ENCODE results near the gene MOAP1. TPM values are rescaled to one million over a fixed set of nuclear protein-coding genes. Genes with fewer than 3 reads are reported as not detected.
A peak's percentile ranks its signal among the peaks of the same experiment; 100 is the strongest.

Gene MOAP1
- total RNA-seq, 1 donor from 2014 or later: 27.1 TPM

- Mint-ChIP-seq H3K36me3 (ENCODE audit: unreplicated experiment) (peaks cover 2% of the 10 kb centered on the region), H3K9me3 (ENCODE audit: unreplicated experiment) (no peaks in the 10 kb centered on the region), H3K27me3 (ENCODE audit: unreplicated experiment) (no peaks in the 10 kb centered on the region), H3K4me1 (ENCODE audit: unreplicated experiment) (no peaks in the 10 kb centered on the region), H3K4me3 (ENCODE audit: unreplicated experiment) (no peak overlapping the region), H3K27ac (ENCODE audit: unreplicated experiment) (no peak overlapping the region)
- DNase-seq (ENCODE audit: extremely low spot score, unreplicated experiment): no peak
- TF ChIP-seq CTCF (IDR thresholded peaks at IDR 0.05): no peak
Measured at GRCh38 chr14:93199031-93199430, 14.3 kb upstream of the MOAP1 start.

- DNase-seq (ENCODE audit: extremely low spot score, unreplicated experiment): no peak
- peaks cover 2% of the 10 kb centered on the region for H3K36me3 Mint-ChIP-seq (ENCODE audit: unreplicated experiment)
- H3K4me3 Mint-ChIP-seq (ENCODE audit: unreplicated experiment): no peak overlapping the region
- no peak overlapping the region for H3K27ac Mint-ChIP-seq (ENCODE audit: unreplicated experiment)
- TF ChIP-seq CTCF (IDR thresholded peaks at IDR 0.05): no peak
- no peaks in the 10 kb centered on the region for H3K4me1 Mint-ChIP-seq (ENCODE audit: unreplicated experiment)
- H3K9me3 Mint-ChIP-seq (ENCODE audit: unreplicated experiment): no peaks in the 10 kb centered on the region
- no peaks in the 10 kb centered on the region for H3K27me3 Mint-ChIP-seq (ENCODE audit: unreplicated experiment)
Measured at GRCh38 chr14:93195316-93195999, 10.8 kb upstream of the MOAP1 start.

- DNase-seq (ENCODE audit: extremely low spot score, unreplicated experiment): no peak
- Mint-ChIP-seq H3K9me3 (ENCODE audit: unreplicated experiment) (no peaks in the 10 kb centered on the region), H3K27ac (ENCODE audit: unreplicated experiment) (no peak overlapping the region), H3K27me3 (ENCODE audit: unreplicated experiment) (no peaks in the 10 kb centered on the region), H3K4me1 (ENCODE audit: unreplicated experiment) (peaks cover 20% of the 10 kb centered on the region), H3K4me3 (ENCODE audit: unreplicated experiment) (no peak overlapping the region), H3K36me3 (ENCODE audit: unreplicated experiment) (peaks cover 6% of the 10 kb centered on the region)
- no peak for TF ChIP-seq CTCF (IDR thresholded peaks at IDR 0.05)
Measured at GRCh38 chr14:93186956-93187355, 2.3 kb upstream of the MOAP1 start.

GRCh38 chr14:93186466-93186865 lies 1.8 kb upstream of the MOAP1 start:
- Mint-ChIP-seq H3K9me3 (ENCODE audit: unreplicated experiment) (no peaks in the 10 kb centered on the region), H3K36me3 (ENCODE audit: unreplicated experiment) (peaks cover 9% of the 10 kb centered on the region), H3K27ac (ENCODE audit: unreplicated experiment) (no peak overlapping the region), H3K4me3 (ENCODE audit: unreplicated experiment) (peak overlapping the region; percentile 59), H3K27me3 (ENCODE audit: unreplicated experiment) (no peaks in the 10 kb centered on the region), H3K4me1 (ENCODE audit: unreplicated experiment) (peaks cover 20% of the 10 kb centered on the region)
- DNase-seq (ENCODE audit: extremely low spot score, unreplicated experiment): no peak
- TF ChIP-seq CTCF (IDR thresholded peaks at IDR 0.05): no peak

- H3K27ac Mint-ChIP-seq (ENCODE audit: unreplicated experiment): peak overlapping the region; percentile 90
- peaks cover 20% of the 10 kb centered on the region for H3K4me1 Mint-ChIP-seq (ENCODE audit: unreplicated experiment)
- no peak for DNase-seq (ENCODE audit: extremely low spot score, unreplicated experiment)
- TF ChIP-seq CTCF (IDR thresholded peaks at IDR 0.05): no peak
- peak overlapping the region; percentile 84 for H3K4me3 Mint-ChIP-seq (ENCODE audit: unreplicated experiment)
- peaks cover 9% of the 10 kb centered on the region for H3K36me3 Mint-ChIP-seq (ENCODE audit: unreplicated experiment)
- no peaks in the 10 kb centered on the region for H3K9me3 Mint-ChIP-seq (ENCODE audit: unreplicated experiment)
- no peaks in the 10 kb centered on the region for H3K27me3 Mint-ChIP-seq (ENCODE audit: unreplicated experiment)
Measured at GRCh38 chr14:93185349-93185720, 638 bp upstream of the MOAP1 start.

All from osteocyte (in vitro differentiated cells).